ENCODE results near the gene SEM1.
A peak's percentile ranks its signal among the peaks of the same experiment; 100 is the strongest.
"Not testable (repeated sequence)": the region's sequence is repeated elsewhere in the genome, so short reads cannot be mapped to it uniquely, and the experiment has no call there.

The SEM1 gene

DNA sequence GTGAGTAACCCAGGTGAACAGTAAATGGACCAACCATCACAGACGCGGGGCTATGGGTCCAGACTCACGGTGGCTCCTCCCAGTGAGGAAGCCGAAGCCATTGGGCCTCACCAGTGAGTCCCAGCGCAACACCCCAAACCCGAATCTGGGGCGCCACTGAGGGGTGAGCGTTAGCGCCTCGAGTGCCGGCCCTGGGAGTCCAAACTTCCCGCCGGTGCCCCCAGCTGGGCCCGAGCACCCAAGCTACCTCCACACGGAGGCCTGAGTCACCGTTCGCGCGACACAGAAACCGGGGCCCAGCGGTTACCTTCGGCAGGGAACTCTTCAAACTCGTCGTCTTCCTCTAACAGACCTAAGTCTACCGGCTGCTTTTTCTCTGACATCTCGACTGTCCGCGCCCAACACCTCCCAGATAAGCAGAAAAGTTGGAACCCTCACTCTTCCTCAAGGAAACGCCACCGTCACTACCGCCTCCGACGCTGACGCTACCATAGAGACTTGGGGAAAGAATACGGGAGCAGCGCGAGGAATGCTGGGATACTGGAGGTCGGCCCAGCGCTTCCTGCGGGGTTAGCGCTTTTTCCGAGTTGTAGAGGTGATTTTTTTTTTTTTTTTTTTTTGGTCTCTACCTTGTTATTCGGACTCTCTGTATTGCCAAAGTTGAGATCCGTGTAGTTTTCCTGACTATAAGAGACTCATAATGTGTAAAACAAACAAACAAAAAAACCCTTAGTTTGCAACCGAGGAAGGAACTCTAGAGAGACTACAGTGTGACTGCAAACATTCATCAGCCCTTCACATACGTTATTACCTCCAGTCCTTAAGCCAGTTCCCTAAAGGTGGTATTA lies at the start of gene SEM1:
Gene SEM1, minus strand, starts transcription at position 466 of the 848 bp plus-strand sequence. Its CDS starts 83 bp downstream, at position 383.
- DNase-seq (ENCODE audit: low read depth, low spot score): peak; percentile 77

DNA sequence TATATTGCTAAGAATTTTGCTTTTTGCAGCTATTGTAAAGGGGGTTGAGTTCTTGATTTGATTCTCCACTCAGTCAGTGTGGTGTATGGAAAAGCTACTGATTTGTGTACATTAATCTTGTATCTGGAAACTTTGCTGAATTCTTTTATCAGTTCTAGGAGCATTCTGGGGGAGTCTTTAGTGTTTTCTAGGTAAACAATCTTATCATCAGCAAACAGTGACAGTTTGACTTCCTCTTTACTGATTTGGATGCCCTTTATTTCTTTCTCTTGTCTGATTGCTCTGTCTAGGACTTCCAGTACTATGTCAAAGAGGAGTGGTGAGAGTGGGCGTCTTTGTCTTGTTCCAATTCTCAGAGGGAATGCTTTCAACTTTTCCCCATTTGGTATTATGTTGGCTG lies 48.2 kb upstream of the SEM1 start:
- DNase-seq (ENCODE audit: low read depth, low spot score): not testable (repeated sequence)

DNA sequence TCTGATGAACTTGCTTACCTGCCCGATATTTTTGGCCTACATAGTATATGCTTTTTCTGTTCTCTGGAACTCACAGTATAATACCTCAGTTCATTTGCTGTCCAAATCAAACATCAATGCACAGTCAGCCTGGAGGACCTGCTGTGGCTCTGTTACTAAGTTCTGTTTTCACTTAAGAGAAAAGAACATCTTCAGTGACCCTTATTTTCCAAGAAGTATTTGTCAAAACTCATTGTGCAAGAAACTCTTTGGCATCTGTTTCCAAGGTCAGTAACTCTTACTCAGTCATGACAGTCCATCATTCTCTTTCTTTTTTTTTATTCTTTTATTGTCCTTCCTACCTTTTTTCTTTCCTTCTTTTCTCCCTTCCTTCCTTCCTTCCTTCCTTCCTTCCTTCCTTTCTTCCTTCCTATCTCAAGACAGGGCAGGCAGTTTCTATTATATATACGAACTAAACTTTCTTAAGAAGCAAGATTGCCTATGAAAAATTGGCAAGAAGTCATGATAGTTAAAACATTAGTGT lies 37.8 kb upstream of the SEM1 start:
- DNase-seq (ENCODE audit: low read depth, low spot score): no peak

DNA sequence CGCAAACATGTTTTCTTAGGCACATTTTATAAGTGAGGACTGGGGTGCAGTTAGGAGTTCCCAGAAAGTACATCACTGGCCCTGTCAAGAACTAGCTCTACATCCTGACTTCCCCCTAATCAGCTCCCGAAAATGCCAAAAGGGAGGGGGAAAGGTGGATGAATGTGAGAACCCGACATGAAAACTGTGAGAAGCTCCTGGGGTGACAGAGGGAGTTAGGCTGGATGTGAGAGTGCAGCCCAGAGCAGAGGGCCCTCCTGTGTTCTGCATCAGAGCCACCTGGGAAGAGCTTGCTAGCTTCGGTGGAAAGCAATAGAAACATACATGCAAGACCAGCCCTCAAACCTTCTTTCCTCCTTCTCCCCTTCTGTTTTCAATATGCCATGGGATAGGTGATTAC lies 30.5 kb upstream of the SEM1 start:
- DNase-seq (ENCODE audit: low read depth, low spot score): no peak

DNA sequence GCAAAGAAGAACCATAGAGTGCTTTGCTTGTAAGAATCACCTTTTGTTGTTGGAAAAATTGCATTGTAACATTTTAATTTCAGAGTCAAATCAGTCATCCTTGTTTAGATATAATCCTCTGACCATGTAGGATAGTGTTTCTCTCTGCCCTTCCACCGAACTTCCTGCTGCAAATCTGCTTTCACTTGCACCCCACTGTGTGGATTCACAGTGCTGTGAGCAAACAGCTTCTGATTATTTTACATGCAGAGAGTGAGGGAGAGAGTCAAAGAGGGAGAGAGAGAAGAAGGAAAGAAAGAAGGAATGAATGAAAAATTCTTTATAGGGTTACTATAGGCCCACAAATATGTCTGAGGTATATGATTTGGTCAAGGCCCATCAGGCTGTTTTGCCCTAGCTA lies 30.0 kb upstream of the SEM1 start:
- DNase-seq (ENCODE audit: low read depth, low spot score): no peak

DNA sequence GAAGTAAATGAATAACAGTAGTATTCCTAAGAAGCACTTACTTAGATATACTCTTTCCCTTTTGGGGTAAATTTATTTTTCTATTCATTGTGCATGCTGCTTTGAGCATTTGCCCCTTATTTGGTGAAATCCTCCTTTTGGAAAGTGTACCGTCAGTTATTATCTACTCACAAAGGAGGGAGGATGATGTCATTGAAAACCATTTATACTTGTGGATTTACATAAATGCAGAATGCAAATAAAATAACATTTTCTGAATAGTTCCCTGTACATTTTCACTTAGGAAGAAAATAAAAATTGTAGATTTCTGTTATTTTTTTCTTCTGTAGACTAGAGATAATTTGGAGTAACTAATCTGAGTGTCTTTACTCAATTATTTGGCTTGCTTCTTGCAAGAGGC lies 29.5 kb upstream of the SEM1 start:
- DNase-seq (ENCODE audit: low read depth, low spot score): no peak

DNA sequence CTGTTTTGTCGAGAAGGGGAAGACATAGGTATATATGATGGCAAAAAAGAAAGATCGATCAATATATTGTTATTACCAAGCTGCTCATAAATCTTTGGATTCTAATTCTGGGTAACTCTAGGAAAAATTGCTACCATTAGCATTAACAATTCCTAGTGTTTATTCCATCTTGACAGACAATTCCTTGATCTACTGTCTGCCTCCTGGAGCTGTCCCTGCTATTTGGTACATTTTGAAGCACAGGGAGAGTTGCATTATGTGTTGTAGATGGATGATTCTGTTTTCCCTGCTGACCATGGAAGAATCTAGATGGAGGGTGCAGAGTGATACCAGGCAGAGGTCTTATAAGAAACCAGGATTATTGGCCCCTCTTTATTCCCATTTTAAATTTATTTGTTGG lies 29.1 kb upstream of the SEM1 start:
- DNase-seq (ENCODE audit: low read depth, low spot score): no peak

DNA sequence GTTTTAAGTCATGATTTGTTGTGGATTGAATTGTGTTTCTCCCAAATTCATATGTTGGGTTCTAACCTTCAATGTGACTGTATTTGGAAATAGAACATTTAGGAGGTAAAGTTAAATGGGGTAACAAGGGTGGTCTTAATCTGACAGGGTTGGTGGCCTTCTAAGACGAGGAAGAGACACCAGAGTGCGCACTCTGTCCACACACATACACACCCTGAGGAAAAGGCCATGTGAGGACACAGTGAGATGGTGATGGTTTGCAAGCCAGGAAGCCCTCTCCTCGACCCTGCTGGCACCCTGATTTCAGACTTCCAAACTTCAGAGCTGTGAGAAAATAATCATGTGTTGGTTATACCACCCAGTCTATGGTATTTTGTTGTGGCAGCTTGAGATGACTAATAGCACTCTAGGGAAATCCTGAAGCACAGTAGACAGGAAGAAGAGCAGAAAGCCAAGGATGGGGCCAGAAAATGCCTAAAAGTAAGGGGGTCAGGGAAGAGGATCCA lies 28.0 kb upstream of the SEM1 start:
- DNase-seq (ENCODE audit: low read depth, low spot score): no peak

DNA sequence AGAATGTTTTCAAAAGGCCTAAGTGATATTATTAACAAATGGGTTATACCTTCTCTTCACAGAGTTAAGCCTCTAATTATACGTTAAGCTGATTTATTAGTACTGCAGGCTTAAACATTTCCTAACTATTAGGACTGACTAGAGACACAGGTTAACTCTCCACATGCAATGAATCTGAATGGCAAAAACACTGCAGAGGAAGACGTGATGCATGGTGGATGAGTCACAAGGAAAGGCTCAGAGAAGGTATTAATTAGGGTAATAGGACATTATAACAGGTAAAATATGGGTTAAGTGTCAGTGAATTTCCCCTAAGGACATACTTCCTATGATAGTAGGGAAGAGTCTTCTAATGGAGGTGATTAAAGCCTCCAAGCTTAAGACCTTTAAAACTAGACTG lies 24.7 kb upstream of the SEM1 start:
- no peak for DNase-seq (ENCODE audit: low read depth, low spot score)

DNA sequence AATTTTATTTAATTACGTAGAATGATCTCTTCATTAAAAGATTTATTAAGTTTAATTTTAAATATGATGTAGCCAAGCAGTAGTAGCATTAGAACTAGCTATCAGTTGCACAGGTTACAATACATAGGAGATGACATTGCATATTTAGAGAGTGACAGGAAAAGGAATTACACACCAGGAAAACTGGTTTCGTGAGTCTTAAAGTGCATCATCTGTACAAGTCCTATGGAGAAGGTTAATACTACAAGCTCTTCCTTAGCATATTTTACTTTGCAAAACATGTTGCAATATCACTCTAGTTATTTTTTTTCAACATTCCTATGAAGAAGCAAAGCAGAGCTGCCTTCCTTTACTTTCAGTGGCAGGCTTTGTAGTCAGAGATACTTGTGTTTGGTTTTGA lies 20.2 kb upstream of the SEM1 start:
- DNase-seq (ENCODE audit: low read depth, low spot score): no peak

DNA sequence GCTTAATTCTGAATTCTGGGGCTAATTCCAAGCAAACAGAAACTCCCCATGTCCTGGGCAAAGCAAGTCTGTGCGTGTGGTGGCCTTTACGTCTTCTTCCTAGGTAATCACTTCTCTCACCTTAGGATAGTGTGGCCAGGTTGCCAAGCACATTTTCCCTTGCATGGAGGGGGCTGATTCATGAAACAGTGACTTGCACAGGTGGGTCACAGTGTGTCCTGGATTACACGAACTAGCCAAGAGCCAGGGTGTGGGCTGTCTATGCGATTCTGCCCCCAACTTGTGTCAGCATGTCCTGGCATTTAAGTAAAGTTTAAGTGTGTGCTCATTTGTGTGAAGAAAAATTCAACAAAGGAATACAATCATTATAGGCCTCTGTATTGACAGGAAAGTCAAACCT lies 18.5 kb upstream of the SEM1 start:
- no peak for DNase-seq (ENCODE audit: low read depth, low spot score)

DNA sequence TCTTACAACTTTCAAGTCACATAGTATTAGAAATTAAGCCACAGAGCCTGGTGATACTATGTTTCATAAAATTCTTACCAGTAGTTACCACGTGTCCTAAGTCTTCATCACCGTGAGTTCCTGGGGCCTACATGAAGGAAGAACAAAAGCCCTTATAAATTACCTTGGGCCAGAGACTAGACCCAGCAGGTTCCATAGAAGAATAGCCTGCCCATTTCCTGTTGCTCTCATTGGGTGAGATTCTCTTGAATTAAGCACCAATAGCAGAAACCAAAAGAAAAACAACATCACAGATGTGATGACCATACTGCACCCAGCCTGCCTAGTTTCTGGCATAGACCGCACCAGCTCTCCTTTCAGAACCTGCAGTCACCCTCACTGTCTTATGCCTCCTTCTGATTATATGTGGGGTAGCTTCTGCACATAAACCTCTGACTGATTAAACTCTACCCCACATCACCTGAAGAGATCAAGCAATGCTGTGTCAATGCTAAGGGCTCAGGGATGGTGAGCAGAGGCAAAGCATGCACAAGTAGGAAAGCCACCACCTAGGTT lies 18.0 kb upstream of the SEM1 start:
- no peak for DNase-seq (ENCODE audit: low read depth, low spot score)

DNA sequence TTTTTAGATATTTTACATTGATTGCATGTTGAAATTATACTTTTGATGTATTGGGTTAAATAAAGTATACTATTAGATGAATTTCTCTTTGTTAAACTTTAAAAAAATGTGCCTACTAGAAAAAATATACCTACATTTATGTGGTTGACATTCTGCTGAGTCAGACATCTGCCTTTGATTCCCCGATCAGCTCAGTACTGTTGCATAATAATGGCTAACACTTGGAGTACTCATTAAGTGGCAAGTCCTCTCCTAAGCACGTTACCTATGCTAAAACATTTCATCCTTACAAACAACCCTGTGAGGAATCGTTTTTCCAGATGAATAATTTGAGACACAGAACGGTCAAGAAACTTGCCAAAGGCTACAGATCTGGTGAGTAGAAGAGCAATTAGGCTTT lies 14.0 kb upstream of the SEM1 start:
- DNase-seq (ENCODE audit: low read depth, low spot score): no peak

DNA sequence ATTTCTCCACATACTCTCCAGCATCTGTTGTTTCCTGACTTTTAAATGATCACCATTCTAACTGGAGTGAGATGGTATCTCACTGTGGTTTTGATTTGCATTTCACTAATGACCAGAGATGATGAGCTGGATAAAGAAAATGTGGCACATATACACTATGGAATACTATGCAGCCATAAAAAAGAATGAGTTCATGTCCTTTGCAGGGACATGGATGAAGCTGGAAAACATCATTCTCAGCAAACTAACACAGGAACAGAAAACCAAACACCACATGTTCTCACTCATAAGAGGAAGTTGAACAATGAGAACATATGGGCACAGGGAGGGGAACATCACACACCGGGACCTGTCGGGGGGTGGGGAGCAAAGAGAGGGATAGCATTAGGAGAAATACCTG lies 13.3 kb upstream of the SEM1 start:
- not testable (repeated sequence) for DNase-seq (ENCODE audit: low read depth, low spot score)

DNA sequence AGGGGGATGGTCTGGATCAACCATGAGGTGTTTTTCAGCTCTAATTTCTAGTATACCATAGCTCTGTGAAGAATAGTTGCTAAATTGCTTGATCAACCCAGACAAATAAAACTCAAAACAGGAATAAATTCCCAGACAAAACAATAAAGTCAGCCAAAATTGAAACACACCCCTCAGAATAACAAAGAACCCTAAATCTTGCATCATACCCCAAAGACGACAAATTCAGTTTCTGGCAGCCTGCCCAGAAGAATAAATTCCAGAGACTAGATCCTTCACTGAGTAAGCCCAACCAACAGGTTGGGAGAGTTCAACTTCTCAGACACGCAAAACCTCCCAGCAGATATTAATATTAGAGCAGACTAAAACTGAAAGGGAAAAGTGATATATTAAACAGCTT lies 11.2 kb upstream of the SEM1 start:
- no peak for DNase-seq (ENCODE audit: low read depth, low spot score)

DNA sequence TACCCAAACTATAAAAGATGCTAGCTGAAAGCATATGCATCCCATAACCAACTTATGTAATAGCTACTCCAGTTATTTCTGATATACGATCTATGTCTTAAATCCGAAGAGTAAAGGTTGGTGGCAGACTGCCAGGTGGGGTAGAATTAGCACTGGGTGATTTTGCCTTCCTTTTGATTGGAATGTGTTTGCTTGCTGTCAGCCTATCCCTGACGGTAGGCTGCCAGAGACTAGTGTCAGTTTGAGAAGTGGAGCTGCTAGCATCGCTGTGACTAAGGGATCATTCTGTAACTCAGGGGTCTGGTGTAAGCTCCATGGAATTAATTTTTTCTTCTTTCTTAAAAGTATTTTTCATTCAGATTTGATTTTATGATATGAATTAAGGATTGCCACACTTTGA lies 9.5 kb upstream of the SEM1 start:
- no peak for DNase-seq (ENCODE audit: low read depth, low spot score)

DNA sequence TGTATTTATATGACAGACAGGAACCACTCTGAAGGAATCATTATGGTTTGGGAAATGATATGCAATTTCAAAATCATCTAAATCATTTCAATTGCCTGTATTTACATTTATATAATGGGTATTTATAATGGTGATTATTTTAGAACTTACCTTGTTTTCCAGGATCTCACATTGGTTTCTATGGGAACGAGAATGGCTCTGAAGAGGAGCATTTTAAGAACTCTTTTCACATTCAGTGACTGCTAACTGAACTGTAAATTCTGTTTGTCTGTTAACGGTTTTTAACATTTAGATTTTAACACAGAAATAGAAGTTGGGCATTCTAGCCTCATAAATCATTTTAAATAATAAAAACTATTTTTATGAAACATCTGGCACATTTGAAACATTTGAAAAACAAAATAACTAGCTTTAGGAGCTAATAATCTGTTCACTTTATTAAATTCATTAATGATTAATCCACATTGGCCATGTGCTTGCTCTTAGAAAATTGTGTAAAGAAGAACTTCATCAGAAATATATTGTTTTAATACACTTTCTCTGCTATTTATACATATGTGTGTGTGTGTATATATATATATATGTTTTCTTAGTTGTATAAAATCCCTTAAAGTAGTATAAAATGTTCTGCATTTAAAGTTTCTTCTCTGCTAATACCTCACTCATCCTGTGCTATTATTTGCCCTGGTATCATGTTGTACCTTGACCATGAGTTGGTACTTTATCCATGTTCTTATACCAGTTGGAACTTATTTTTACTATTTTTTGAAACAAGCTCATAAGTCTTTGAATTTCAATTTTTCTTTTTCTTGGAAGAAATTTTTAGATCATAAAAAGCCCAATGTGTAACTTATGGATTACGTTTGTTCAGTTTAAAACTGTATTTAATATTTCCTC lies 8.7 kb upstream of the SEM1 start:
- no peak for DNase-seq (ENCODE audit: low read depth, low spot score)

DNA sequence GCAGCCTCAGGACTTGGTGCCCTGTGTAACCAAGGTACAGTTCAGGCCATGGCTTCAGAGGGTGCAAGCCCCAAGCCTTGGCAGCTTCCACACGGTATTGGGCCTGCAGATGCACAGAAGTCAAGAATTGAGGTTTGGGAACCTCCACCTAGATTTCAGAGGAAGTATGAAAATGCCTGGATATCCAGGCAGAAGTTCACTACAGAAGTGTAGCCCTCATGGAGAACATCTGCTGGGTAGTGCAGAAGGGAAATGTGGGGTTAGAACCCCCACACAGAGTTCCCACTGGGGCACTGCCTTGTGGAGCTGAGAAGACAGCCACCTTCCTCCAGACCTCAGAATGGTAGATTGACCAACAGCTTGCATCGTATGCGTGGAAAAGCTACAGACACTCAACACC lies 3.4 kb upstream of the SEM1 start:
- no peak for DNase-seq (ENCODE audit: low read depth, low spot score)

DNA sequence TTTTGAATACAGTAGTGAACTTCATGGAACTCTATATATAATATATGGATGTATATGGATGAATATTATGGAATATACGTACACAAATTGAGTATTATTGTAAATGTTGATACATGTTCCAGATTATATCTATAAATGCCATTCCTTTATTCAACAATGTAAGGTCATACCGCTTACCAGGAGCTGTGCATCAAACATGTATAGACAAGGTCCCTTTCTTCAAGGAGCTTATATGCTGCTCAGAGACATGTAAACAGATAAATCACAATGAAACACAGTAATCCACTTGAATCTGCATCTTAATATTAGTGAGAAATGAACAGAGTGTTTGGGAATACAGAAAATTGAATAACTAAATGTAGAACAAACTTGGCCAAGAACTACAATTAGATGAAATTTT lies 898 bp upstream of the SEM1 start:
- no peak for DNase-seq (ENCODE audit: low read depth, low spot score)

DNA sequence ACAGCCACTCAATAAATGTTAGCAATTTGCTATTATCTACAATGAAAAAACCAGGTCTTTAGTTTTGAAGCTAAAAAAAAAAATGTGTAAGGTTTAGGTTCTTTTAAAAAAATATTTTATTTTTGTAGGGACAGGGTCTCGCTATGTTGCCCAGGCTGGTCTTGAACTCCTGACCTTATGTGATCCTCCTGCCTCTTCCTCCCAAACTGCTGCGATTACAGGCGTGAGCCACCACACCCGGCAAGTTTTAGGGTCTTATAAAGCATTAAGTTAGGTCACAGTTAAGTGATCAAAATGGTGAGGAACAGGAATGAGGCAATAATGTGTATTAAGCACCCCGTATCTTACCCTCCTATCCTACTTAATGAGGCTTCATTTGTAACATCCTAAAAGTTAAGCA lies 774 bp downstream of the SEM1 start:
- DNase-seq (ENCODE audit: low read depth, low spot score): no peak

DNA sequence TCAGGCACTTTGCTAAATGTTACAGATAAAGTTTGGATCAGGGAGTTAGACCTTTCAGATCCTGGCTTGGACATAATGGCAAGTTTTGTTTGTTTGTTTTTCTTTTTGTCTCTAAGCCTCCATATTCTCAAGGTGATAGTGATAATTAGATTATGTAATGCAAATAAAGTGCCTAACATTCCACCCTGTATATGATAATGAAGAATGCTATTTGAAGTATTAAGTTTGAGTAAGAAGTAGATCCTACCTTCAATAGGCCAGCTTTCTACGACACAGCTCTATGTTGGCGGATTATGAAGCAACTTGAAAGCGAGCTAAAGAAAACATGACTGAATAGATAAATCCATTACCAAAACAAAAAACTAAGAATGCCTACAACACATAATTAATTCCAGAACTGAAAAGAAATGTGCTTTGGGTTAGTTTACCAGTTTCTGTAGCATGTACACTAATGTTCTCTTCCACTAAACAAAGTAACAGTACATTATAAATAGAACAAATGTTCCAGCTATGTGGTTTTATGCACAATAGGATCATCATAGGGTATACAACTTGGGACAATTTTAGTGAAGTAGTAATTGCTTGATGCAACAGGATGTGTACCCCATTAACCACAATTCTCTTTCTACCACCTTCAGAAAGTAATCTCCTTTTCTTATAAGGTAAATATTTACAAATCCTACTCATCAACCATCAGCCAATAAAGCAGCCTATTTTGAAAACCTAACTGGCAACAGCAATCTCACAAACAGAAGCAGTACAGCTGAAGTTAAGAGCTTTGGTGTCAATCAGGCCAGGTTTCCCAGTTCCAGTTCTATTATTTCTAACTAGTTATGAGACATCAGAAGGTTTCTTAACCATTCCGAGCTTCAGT lies 1.5 kb downstream of the SEM1 start:
- no peak for DNase-seq (ENCODE audit: low read depth, low spot score)
